GM19035 (cell line): ENCODE results near the gene B3GNT5.
"Not testable (repeated sequence)": the region's sequence is repeated elsewhere in the genome, so short reads cannot be mapped to it uniquely, and the experiment has no call there.

Experiments
- ATAC-seq: cut with Tn5 transposase; IDR thresholded peaks from one replicate; pipeline ENCODE4 v1.9.1; 2021; ENCODE audit not compliant: unreplicated experiment

The B3GNT5 gene

DNA sequence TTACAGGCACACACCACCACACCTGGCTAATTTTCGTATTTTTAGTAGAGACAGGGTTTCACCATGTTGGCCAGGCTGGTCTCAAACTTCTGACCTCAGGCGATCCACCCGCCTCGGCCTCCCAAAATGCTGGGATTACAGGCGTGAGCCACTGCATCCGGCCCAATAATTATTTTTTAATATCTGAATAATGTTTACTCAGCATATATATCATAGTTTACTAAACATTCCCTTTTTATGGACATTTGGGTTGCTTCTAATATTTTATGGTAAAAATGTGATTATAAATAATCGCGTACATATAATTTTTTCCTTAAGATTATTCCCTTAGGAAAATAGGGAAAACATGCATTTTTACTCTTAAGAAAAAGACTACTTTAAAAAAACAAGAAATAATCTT is 22.8 kb upstream of the B3GNT5 start:
- ATAC-seq = not testable (repeated sequence)

- ATAC-seq = no peak
Measured at GRCh38 chr3:183230826-183231225, 22.2 kb upstream of the B3GNT5 start.

DNA sequence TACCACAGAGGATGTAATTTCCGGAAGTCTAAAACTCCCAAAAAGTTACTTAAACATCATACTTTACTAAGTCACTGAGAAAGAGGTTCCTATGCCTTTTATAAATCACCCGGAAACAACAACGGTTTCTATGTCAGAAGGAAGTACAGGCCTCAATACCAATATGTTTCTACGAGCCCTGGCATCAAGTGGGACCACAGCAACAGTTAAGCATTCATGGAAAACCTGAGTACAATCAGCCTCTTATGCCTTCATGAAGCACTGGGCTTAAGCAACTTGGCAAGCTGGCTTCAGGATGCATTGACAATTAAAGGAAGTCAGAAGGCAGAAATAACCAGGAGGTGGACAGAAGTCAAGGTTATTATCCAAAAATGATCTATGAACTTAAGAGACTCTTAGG is 19.1 kb upstream of the B3GNT5 start:
- no peak for ATAC-seq

GRCh38 chr3:183239046-183239445 is 14.0 kb upstream of the B3GNT5 start:
- ATAC-seq = no peak

DNA sequence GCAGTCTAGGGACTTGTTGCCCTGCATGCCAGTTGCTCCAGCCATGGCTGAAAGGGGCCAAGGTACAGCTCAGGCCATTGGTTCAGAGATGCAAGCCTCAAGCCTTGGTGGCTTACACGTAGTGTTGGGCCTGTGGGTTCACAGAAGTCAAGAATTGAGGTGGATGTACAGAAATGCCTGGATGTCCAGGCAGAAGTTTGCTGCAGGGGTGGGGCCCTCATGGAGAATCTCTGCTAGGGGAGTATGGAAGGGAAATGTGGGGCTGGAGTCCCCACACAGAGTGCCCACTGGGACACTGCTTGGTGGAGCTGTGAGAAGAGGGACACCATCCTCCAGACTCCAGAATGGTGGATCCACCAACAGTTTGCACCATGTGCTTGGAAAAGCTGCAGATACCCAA is 10.6 kb upstream of the B3GNT5 start:
- ATAC-seq = no peak

- ATAC-seq = no peak
Measured at GRCh38 chr3:183244219-183244618, 8.8 kb upstream of the B3GNT5 start.

DNA sequence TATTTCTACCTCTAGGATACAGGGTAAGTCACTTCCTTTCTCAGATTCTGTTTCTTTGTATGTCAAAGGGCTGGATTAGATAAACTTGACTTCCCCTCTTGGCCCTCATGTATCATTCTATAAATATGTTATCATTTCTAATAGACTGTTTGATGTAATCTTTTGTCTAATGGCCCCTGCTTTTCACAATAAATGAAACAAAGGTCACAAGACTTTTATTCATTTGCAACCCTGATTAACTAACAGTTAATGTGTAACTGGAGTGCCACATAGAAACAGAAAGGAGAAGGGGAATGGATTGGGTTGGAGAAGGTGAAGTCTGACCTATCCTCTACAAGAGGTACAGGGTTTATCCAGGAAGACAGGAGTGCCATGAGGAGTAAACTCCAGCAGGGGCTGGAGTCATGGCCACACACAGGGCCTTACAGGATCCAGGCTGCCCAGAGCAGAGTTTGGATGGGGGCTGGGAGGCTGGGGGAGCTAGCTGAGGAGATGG is 8.0 kb upstream of the B3GNT5 start:
- ATAC-seq = no peak

DNA sequence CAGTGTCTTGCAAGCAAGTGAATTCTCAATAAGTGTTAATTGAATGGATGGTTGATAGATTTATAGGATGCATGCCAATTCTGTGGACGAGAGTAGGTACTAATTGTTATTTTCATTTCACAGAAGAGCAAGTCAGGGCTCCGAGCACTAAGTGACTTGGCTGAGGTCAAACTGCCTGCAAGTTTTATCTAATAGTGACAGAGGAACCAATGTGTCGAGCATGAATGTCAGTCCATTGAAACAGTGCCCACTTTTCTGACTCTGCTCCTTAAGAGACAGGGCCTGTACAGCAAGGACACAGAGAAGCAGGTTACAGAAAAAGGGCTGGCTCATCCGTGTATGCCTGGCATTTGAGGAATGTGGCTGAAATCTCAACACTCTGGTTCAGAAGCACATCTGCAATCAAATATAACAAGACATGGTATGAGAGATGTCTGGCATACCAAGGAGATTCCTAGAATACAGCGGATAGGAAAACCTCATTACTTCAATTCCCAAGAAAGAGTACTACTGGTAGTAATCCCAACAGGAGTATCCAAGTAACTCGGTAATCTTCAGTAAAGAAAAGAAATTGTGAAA is 6.0 kb upstream of the B3GNT5 start:
- no peak for ATAC-seq

DNA sequence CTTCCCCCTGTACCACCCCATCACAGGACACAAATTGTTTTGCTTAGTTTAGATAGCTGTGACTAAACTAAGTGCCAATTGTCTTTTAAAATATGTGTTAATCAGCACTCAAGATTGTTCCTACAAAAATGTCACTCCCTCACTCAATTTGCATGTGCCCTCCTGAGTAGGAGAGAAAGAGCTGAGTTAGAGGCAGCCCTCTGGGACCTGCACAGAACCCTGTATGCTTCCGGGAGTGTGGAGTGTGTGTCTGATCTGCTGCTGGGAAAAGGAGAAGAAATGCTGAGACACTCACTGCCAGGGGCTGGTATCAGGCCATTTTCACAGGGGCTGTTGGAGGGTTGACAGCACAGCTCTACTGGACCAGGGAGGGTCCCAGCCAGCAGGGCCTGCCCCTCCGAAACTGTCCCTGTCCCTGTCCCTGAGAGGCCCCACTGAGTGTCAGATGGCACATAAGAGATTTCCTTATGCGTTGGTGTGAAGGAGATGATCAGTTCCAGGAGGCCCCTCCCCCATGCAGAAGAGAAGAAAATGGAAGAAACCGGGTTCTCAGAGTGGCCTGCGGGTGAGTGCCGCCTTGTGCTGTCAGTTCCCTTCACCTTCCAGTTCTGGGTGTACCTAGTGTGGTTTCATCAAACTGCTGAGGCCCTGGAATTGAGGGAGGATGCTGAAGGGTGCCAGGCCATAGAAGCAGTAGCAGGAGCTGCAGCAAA is 3.9 kb upstream of the B3GNT5 start:
- ATAC-seq = no peak

GRCh38 chr3:183252118-183252782 is 803 bp upstream of the B3GNT5 start:
- no peak for ATAC-seq

- ATAC-seq = no peak
Measured at GRCh38 chr3:183253528-183254486, 754 bp downstream of the B3GNT5 start.

DNA sequence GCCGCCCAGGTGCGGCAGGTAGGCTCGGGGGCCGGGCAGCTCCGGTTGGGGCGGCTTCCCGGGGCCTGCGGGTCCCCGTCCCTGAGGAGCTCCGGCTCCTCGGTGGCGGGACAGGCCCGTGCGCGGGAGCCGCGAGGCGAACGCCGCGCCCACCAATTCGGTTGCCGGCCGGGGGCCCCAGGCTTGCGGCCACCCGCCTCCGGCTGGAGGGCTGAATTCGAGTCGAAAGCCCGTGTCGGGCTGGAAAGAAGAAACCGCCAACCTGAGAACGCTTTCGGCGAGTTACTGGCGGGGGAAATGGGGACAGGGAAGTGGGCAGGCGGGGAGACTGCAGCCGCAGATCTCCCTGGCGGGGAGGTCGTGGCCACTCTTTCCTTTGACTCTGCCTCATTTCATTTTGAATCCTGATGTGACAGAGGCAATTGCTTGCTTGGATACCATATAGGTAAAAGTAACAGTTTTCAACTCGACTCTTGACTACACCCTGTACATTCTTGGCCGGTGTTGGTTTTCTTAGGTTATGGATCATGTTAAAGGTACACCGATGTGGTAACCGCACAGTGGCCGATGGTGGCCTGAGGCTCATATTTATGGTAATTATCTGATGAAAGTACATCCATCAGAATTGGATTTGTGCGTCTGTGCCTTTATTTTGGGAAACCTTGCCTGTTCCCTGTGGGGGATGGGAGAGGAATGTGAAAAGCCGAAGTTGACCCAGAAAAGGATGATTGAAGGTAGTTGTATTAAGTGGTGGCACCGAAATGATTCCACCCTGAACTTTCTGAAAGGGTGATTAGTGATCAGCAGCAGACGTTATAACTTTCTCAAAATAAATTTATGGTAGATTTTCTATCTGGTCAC is 1.7 kb downstream of the B3GNT5 start:
- no peak for ATAC-seq

DNA sequence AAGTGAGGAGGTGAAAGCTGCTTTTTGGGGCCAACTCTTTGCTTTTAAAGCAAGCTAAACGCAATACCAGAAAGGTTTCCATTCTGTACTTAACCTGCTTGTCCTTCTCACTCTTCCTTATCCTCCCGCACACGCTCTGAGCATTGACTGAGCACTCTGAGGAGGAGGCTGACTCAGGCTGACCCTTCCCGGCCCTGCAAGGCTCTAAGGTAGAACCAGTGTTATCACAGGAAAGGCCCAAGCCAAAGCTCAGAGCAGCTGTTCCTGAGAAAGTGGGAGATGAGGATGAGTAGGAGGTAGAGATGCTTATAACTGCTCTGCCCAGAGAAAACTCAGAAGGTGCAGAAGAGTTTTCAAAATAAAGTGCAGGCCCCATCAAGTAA is 2.3 kb downstream of the B3GNT5 start:
- ATAC-seq = no peak

DNA sequence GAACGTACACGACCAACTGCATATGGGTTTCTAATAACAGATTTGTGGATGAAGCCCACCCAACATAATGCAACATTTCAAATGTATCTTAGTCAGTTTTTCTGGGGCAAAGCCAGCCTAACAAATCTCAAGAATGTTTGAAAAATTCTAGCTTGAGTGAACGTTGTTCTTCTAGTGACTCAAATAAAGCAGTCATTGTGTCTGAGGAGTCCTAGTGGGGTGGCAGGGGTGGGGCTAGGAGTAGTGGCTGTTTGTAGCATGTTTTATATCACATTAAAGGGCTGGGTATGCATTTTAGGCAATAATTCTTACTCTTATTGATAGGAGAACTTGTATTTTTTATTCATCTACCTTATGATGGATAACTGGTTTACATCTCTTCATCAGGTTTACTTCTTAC is 6.0 kb downstream of the B3GNT5 start:
- ATAC-seq = no peak

DNA sequence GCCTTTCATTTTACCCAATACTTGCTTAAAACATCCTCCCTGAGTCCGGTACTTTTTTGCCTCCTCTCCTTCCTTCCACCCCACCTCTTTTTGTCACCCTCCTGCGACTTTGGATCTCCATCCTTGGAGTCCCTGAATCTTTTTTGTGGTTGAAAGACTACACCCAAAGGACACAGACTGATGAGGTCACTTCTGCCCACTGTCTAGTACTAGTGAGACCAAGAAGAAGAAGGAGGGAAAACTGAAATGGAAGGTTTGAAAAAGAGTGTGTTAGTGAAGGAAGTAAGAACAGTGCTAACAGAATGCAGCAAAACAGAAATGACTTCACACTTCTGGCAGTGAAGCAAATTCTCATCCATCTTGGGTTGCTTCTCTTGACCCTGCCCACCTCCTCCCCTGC is 6.6 kb downstream of the B3GNT5 start:
- no peak for ATAC-seq

GRCh38 chr3:183260167-183260904 is 7.3 kb downstream of the B3GNT5 start:
- no peak for ATAC-seq

DNA sequence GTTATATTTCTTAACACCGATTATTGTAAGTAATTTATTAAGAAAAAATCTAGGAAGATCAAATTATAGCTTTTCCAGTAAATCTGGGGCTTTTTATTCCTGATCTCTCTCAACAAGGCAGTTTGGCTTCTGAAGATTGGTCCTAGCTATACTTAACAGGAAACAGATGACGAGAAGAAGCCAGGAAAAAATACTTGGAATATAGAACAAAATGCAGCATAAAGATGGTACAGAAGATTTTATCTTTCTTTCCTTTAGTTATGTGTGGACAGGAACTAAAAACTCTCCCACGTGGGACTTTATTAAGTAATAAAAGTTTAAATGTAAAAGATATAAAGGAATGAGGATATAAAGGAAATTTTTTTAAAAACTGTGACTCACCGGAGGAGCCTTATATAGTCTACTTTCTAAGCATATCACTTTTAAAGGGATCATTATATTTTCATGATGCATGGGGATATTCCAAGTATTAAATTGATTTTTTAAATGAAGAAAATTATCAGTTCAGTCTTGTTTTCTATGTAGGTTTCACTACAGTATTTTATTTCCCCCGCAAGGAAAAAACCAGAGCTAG is 8.2 kb downstream of the B3GNT5 start:
- ATAC-seq = no peak

- ATAC-seq = no peak
Measured at GRCh38 chr3:183262875-183263378, 9.9 kb downstream of the B3GNT5 start.

- no peak for ATAC-seq
Measured at GRCh38 chr3:183264268-183264667, 11.2 kb downstream of the B3GNT5 start.
